Epithelial cell of umbilical artery (primary cell): ENCODE measurements around the gene SCRN2. TPM values are rescaled to one million over a fixed set of nuclear protein-coding genes. Genes with fewer than 3 reads are reported as not detected.

Experiments used
- total RNA-seq: library from RNA; depleted of rRNA; stranded (reverse); fragments of >200 nt; gene quantifications from 2 replicates; pipeline ENCODE4 v1.2.3, GENCODE V29; 2014

SCRN2 gene
- total RNA-seq = 51.6 and 69.1 TPM in 2 replicates

GRCh38 chr17:47840742-47841487 is at the start of gene SCRN2:
Gene SCRN2 (minus strand): TSS chr17:47841273. CDS start chr17:47840843, 430 bp downstream.

GRCh38 chr17:47850692-47851573 is 9.9 kb upstream of the SCRN2 start, which contains the start of gene SP6:
Gene SP6 (minus strand): TSS chr17:47851163. CDS start chr17:47848429, 2,734 bp downstream.

GRCh38 chr17:47831003-47831933 is 9.8 kb downstream of the SCRN2 start, which contains the start of the genes LRRC46 and MRPL10:
Gene LRRC46 (plus strand): TSS chr17:47831670. CDS start chr17:47831990, 320 bp downstream.
Gene MRPL10 (minus strand): TSS chr17:47831541. CDS start chr17:47831511, 30 bp downstream.

GRCh38 chr17:47821424-47822391 is 19.4 kb downstream of the SCRN2 start, which contains the start of gene OSBPL7:
Gene OSBPL7 (minus strand): TSS chr17:47821794. CDS start chr17:47820278, 1,516 bp downstream.

Other genes starting within 250 kb of the SCRN2 start
- 331 and 395 TPM in 2 replicates for gene KPNB1, start 191.4 kb downstream of the SCRN2 start, total RNA-seq
- 9.1 and 13.8 TPM in 2 replicates for gene TBKBP1, start 147.1 kb downstream of the SCRN2 start, total RNA-seq
- not detected in 2 replicates for gene TBX21, start 108.0 kb downstream of the SCRN2 start, total RNA-seq
- gene OSBPL7, start 19.5 kb downstream of the SCRN2 start, total RNA-seq = 5.8 and 11.1 TPM in 2 replicates
- 15.8 and 25.0 TPM in 2 replicates for gene MRPL10, start 9.7 kb downstream of the SCRN2 start, total RNA-seq
- under 0.01 and 0.15 TPM in 2 replicates for gene LRRC46, start 9.6 kb downstream of the SCRN2 start, total RNA-seq
- 0.65 and 1.2 TPM in 2 replicates for gene SP6, start 9.9 kb upstream of the SCRN2 start, total RNA-seq
- gene SP2, start 55.0 kb upstream of the SCRN2 start, total RNA-seq = 0.30 and 1.9 TPM in 2 replicates
- gene PNPO, start 100.3 kb upstream of the SCRN2 start, total RNA-seq = 21.1 and 45.6 TPM in 2 replicates
- gene PRR15L, start 116.6 kb upstream of the SCRN2 start, total RNA-seq = not detected in 2 replicates
- 45.1 and 75.8 TPM in 2 replicates for gene CDK5RAP3, start 129.8 kb upstream of the SCRN2 start, total RNA-seq
- gene COPZ2, start 196.5 kb upstream of the SCRN2 start, total RNA-seq = 9.3 and 11.7 TPM in 2 replicates
- 55.5 and 88.0 TPM in 2 replicates for gene NFE2L1, start 207.1 kb upstream of the SCRN2 start, total RNA-seq